Neural crest cell (in vitro differentiated cells): ENCODE measurements around the gene CSNK1G2. TPM values are rescaled to one million over a fixed set of nuclear protein-coding genes. Genes with fewer than 3 reads are reported as not detected.

Source experiments
- DNase-seq: peaks from one replicate; pipeline ENCODE4 v3.0.0; 2021; ENCODE audit warnings: low read depth, mixed read lengths, low spot score
- H3K27ac Mint-ChIP-seq: one replicate; pipeline ENCODE4 v1.8.0; 2021; ENCODE audit warnings: mild to moderate bottlenecking, mixed read lengths; ENCODE audit not compliant: unreplicated experiment
- H3K27me3 Mint-ChIP-seq: 2 replicates; pipeline ENCODE4 v1.8.0; 2021; ENCODE audit warnings: low read depth, mild to moderate bottlenecking, mixed read lengths
- H3K36me3 Mint-ChIP-seq: 2 replicates; pipeline ENCODE4 v1.8.0; 2021; ENCODE audit warnings: low read depth, mild to moderate bottlenecking, mixed read lengths
- H3K4me1 Mint-ChIP-seq: 2 replicates; pipeline ENCODE4 v1.8.0; 2021; ENCODE audit warnings: mixed read lengths
- H3K4me3 Mint-ChIP-seq: one replicate; pipeline ENCODE4 v1.8.0; 2021; ENCODE audit warnings: mild to moderate bottlenecking, mixed read lengths
- H3K9me3 Mint-ChIP-seq: 2 replicates; pipeline ENCODE4 v1.8.0; 2021; ENCODE audit warnings: mixed read lengths
- CTCF ChIP-seq: fragments of 200-600 bp; sonication (generic); conservative IDR thresholded peaks from 2 replicates; pipeline ENCODE4 v1.5.0; 2021; ENCODE audit warnings: antibody characterized with exemption, mild to moderate bottlenecking
- total RNA-seq: library from RNA; stranded (reverse); gene quantifications from 2 replicates; pipeline ENCODE4 v1.2.1, GENCODE V29; 2021

The CSNK1G2 gene
- total RNA-seq, 1 donor from 2014 or later: 133 TPM

DNA sequence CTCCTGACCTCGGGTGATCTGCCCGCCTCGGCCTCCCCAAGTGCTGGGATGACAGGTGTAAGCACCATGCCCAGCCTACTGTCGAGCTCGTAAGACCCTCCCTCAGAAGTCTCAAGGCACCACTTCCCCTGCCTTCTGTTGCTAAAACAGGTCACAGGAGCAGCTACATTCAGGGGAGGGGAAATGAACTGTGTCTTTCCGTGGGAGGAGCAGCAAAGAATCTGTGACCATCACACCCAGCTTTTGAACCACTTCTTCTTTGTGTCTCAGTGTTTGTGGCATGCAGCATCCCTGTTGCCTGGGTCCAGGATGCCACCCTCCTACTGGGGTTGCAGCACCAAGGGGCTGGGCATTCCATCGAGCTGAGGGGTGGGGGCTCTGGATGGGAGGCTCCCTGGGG, 7.7 kb upstream of the CSNK1G2 start:
- DNase-seq: no peak
- peaks cover 20% of the 10 kb centered on the region for H3K4me1 Mint-ChIP-seq
- no peak overlapping the region for H3K4me3 Mint-ChIP-seq
- H3K36me3 Mint-ChIP-seq: peaks cover 6% of the 10 kb centered on the region
- TF ChIP-seq CTCF: no peak
- H3K9me3 Mint-ChIP-seq: peaks cover 4% of the 10 kb centered on the region
- H3K27ac Mint-ChIP-seq: no peak overlapping the region
- H3K27me3 Mint-ChIP-seq: peaks cover 3% of the 10 kb centered on the region

DNA sequence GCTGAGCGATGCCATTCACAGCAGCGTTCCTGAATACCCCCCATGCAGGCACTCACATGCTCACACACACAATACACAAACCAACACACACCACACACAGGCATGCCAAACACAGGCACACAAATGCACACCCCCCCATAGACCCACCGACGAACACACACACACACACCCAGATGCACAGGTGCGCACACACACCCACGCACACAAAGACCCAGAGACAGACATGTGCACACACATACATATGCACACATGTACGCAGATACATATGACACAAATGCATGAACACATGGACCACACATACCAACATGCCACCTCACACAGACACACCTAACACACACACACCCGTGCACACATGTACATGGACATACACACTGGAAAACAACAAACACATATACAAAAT, 7.0 kb upstream of the CSNK1G2 start:
- Mint-ChIP-seq H3K9me3 (peaks cover 4% of the 10 kb centered on the region), H3K36me3 (peaks cover 6% of the 10 kb centered on the region), H3K4me1 (peaks cover 20% of the 10 kb centered on the region), H3K27ac (no peak overlapping the region), H3K27me3 (peaks cover 3% of the 10 kb centered on the region), H3K4me3 (peak overlapping the region; percentile 7)
- no peak for DNase-seq
- TF ChIP-seq CTCF: no peak

GRCh38 chr19:1935484-1936208, 5.3 kb upstream of the CSNK1G2 start:
- Mint-ChIP-seq H3K4me3 (no peak overlapping the region), H3K9me3 (peaks cover 4% of the 10 kb centered on the region), H3K27me3 (no peaks in the 10 kb centered on the region), H3K27ac (no peak overlapping the region), H3K36me3 (peaks cover 6% of the 10 kb centered on the region), H3K4me1 (peaks cover 21% of the 10 kb centered on the region)
- no peak for DNase-seq
- TF ChIP-seq CTCF: no peak

GRCh38 chr19:1936430-1936829, 4.5 kb upstream of the CSNK1G2 start:
- peaks cover 21% of the 10 kb centered on the region for H3K4me1 Mint-ChIP-seq
- H3K36me3 Mint-ChIP-seq: peaks cover 6% of the 10 kb centered on the region
- H3K27ac Mint-ChIP-seq: no peak overlapping the region
- H3K27me3 Mint-ChIP-seq: no peaks in the 10 kb centered on the region
- no peak for DNase-seq
- peak overlapping the region; percentile 69 for H3K4me3 Mint-ChIP-seq
- TF ChIP-seq CTCF: no peak
- peaks cover 4% of the 10 kb centered on the region for H3K9me3 Mint-ChIP-seq

GRCh38 chr19:1936916-1937610, 3.9 kb upstream of the CSNK1G2 start:
- no peak overlapping the region for H3K27ac Mint-ChIP-seq
- no peak for TF ChIP-seq CTCF
- H3K27me3 Mint-ChIP-seq: no peaks in the 10 kb centered on the region
- H3K36me3 Mint-ChIP-seq: peaks cover 6% of the 10 kb centered on the region
- peak overlapping the region; percentile 70 for H3K4me3 Mint-ChIP-seq
- no peaks in the 10 kb centered on the region for H3K9me3 Mint-ChIP-seq
- H3K4me1 Mint-ChIP-seq: peaks cover 21% of the 10 kb centered on the region
- DNase-seq: no peak
